ENCODE measurements around the gene SPATA13. TPM values are rescaled to one million over a fixed set of nuclear protein-coding genes. Genes with fewer than 3 reads are reported as not detected.
"Not testable (repeated sequence)": the region's sequence is repeated elsewhere in the genome, so short reads cannot be mapped to it uniquely, and the experiment has no call there.

Gene SPATA13
- polyA plus RNA-seq, 1 experiment = 3.6 TPM

GRCh38 chr13:24308488-24309020 is 148.0 kb downstream of the SPATA13 start:
- ChIA-PET POLR2A (no interaction called here), CTCF (no interaction called here)
- no peak for TF ChIP-seq CTCF (IDR thresholded peaks at IDR 0.05; ENCODE audit: insufficient read depth, low read depth, low read length)
- no peaks in the 10 kb centered on the region; the same call in 1 of the 2 replicates for H3K36me3 ChIP-seq (ENCODE audit: control insufficient read depth, insufficient read depth, low read length)
- DNase-seq (ENCODE audit: low read depth) = no peak
- no peaks in the 10 kb centered on the region for H3K27me3 ChIP-seq (ENCODE audit: control insufficient read depth, insufficient read depth, low read length)
- H3K4me3 ChIP-seq (ENCODE audit: low read depth, low read length) = no peak overlapping the region

GRCh38 chr13:24309300-24309699 is 148.8 kb downstream of the SPATA13 start, which contains the start of gene C1QTNF9:
Gene C1QTNF9, plus strand, starts transcription at chr13:24309580. Its CDS starts 6,424 bp downstream, at chr13:24316004.
- H3K4me3 ChIP-seq (ENCODE audit: low read depth, low read length); CTCF ChIA-PET; DNase-seq (ENCODE audit: low read depth); POLR2A ChIA-PET; H3K27me3 ChIP-seq (ENCODE audit: control insufficient read depth, insufficient read depth, low read length); H3K36me3 ChIP-seq (ENCODE audit: control insufficient read depth, insufficient read depth, low read length): not testable (repeated sequence)

- ChIA-PET CTCF (interaction anchor here (0.6 kb wide), 1 partner anchor 40 kb away, joined by 3 read pairs; no protein-coding TSS in a partner anchor), POLR2A (no interaction called here)
- 0 out of 2 replicates have a peak, but pooled peaks cover 3% of the 10 kb centered on the region for H3K27me3 ChIP-seq (ENCODE audit: control insufficient read depth, insufficient read depth, low read length)
- DNase-seq (ENCODE audit: low read depth) = no peak
- TF ChIP-seq CTCF (IDR thresholded peaks at IDR 0.05; ENCODE audit: insufficient read depth, low read depth, low read length) = peak; percentile 26; the same call in 1 of the 2 replicates
- no peak overlapping the region for H3K4me3 ChIP-seq (ENCODE audit: low read depth, low read length)
- H3K36me3 ChIP-seq (ENCODE audit: control insufficient read depth, insufficient read depth, low read length) = no peaks in the 10 kb centered on the region
Measured at GRCh38 chr13:24313439-24313838, 152.9 kb downstream of the SPATA13 start.

- H3K36me3 ChIP-seq (ENCODE audit: control insufficient read depth, insufficient read depth, low read length); DNase-seq (ENCODE audit: low read depth); CTCF ChIA-PET; H3K4me3 ChIP-seq (ENCODE audit: low read depth, low read length); POLR2A ChIA-PET; H3K27me3 ChIP-seq (ENCODE audit: control insufficient read depth, insufficient read depth, low read length): not testable (repeated sequence)
Measured at GRCh38 chr13:24317835-24318234, 157.3 kb downstream of the SPATA13 start.

GRCh38 chr13:24318878-24319277 is 158.4 kb downstream of the SPATA13 start:
- H3K4me3 ChIP-seq (ENCODE audit: low read depth, low read length); CTCF ChIA-PET; POLR2A ChIA-PET; DNase-seq (ENCODE audit: low read depth); H3K36me3 ChIP-seq (ENCODE audit: control insufficient read depth, insufficient read depth, low read length); H3K27me3 ChIP-seq (ENCODE audit: control insufficient read depth, insufficient read depth, low read length): not testable (repeated sequence)

- H3K36me3 ChIP-seq (ENCODE audit: control insufficient read depth, insufficient read depth, low read length); H3K4me3 ChIP-seq (ENCODE audit: low read depth, low read length); DNase-seq (ENCODE audit: low read depth); POLR2A ChIA-PET; H3K27me3 ChIP-seq (ENCODE audit: control insufficient read depth, insufficient read depth, low read length); CTCF ChIA-PET: not testable (repeated sequence)
Measured at GRCh38 chr13:24319641-24320040, 159.1 kb downstream of the SPATA13 start.

GRCh38 chr13:24321416-24321815 is 160.9 kb downstream of the SPATA13 start:
- CTCF ChIA-PET = interaction anchor here (1.4 kb wide), 1 partner anchor 432 kb away, joined by 6 read pairs; the partner anchor contains the start of gene MIPEP
- H3K27me3 ChIP-seq (ENCODE audit: control insufficient read depth, insufficient read depth, low read length); DNase-seq (ENCODE audit: low read depth); H3K4me3 ChIP-seq (ENCODE audit: low read depth, low read length); POLR2A ChIA-PET; H3K36me3 ChIP-seq (ENCODE audit: control insufficient read depth, insufficient read depth, low read length): not testable (repeated sequence)

GRCh38 chr13:24322470-24322869 is 161.9 kb downstream of the SPATA13 start:
- H3K4me3 ChIP-seq (ENCODE audit: low read depth, low read length); POLR2A ChIA-PET; H3K27me3 ChIP-seq (ENCODE audit: control insufficient read depth, insufficient read depth, low read length); H3K36me3 ChIP-seq (ENCODE audit: control insufficient read depth, insufficient read depth, low read length); DNase-seq (ENCODE audit: low read depth): not testable (repeated sequence)
- CTCF ChIA-PET = interaction anchor here (1.4 kb wide), 1 partner anchor 433 kb away, joined by 6 read pairs; the partner anchor contains the start of gene MIPEP
